SK-N-SH treated with all-trans-retinoic acid at 6 μM for 48 hours (cell line): Measurements from ENCODE around the gene ATG13.

ENCODE experiments used
- ATAC-seq: fragments of 200-7000 bp; cut with Tn5 transposase; 3 replicates; pipeline ENCODE4 v1.9.1; 2020; ENCODE audit warnings: mild to moderate bottlenecking, moderate library complexity
- ARNTL ChIP-seq: fragments of 450-650 bp; formaldehyde crosslinking; IDR thresholded peaks from 2 replicates; pipeline ENCODE4 v1.5.0; 2020; ENCODE audit warnings: low read depth, mild to moderate bottlenecking, moderate library complexity, borderline replicate concordance
- BACH2 ChIP-seq: fragments of 250-450 bp; sonication (Bioruptor Pico); IDR thresholded peaks from 2 replicates; pipeline ENCODE4 v1.9.0; 2021; ENCODE audit warnings: mild to moderate bottlenecking, borderline replicate concordance
- CSDC2 ChIP-seq: fragments of 250-450 bp; sonication (Bioruptor Pico); IDR thresholded peaks from 2 replicates; pipeline ENCODE4 v1.5.0; 2020; ENCODE audit warnings: mild to moderate bottlenecking, moderate library complexity
- ESRRG ChIP-seq: fragments of 250-450 bp; sonication (Bioruptor Pico); IDR thresholded peaks from 2 replicates; pipeline ENCODE4 v1.6.1; 2021; ENCODE audit warnings: mild to moderate bottlenecking
- GLIS3 ChIP-seq: fragments of 250-450 bp; sonication (Bioruptor Pico); IDR thresholded peaks from 2 replicates; pipeline ENCODE4 v1.5.0; 2020; ENCODE audit warnings: mild to moderate bottlenecking, moderate library complexity
- ISL1 ChIP-seq: fragments of 250-450 bp; sonication (Bioruptor Pico); IDR thresholded peaks from 2 replicates; pipeline ENCODE4 v2.1.2; 2022; ENCODE audit warnings: mild to moderate bottlenecking, moderate library complexity
- OSR1 ChIP-seq: fragments of 250-450 bp; sonication (Bioruptor Pico); IDR thresholded peaks from 2 replicates; pipeline ENCODE4 v1.8.0; 2022; ENCODE audit warnings: moderate library complexity, mild to moderate bottlenecking, inconsistent platforms
- PPARA ChIP-seq: fragments of 250-450 bp; sonication (Bioruptor Pico); IDR thresholded peaks from 2 replicates; pipeline ENCODE4 v1.5.0; 2020; ENCODE audit warnings: mild to moderate bottlenecking, borderline replicate concordance
- RARB ChIP-seq: fragments of 250-450 bp; sonication (Bioruptor Pico); IDR thresholded peaks from 2 replicates; pipeline ENCODE4 v1.8.0; 2021; ENCODE audit warnings: mild to moderate bottlenecking, moderate library complexity
- SNAI2 ChIP-seq: fragments of 250-450 bp; sonication (Bioruptor Pico); IDR thresholded peaks from 2 replicates; pipeline ENCODE4 v1.5.0; 2020; ENCODE audit warnings: mild to moderate bottlenecking, moderate library complexity
- TCF4 ChIP-seq: fragments of 250-450 bp; sonication (Bioruptor Pico); IDR thresholded peaks from 2 replicates; pipeline ENCODE4 v1.8.0; 2021; ENCODE audit warnings: mild to moderate bottlenecking, moderate library complexity, borderline replicate concordance
- TOX ChIP-seq: fragments of 250-450 bp; sonication (Bioruptor Pico); IDR thresholded peaks from 2 replicates; pipeline ENCODE4 v1.8.0; 2021; ENCODE audit warnings: mild to moderate bottlenecking, moderate library complexity, borderline replicate concordance
- ZC3H10 ChIP-seq: fragments of 250-450 bp; sonication (Bioruptor Pico); IDR thresholded peaks from 2 replicates; pipeline ENCODE4 v1.5.1; 2021; ENCODE audit warnings: mild to moderate bottlenecking, moderate library complexity
- ZFP3 ChIP-seq: fragments of 250-450 bp; sonication (Bioruptor Pico); IDR thresholded peaks from 2 replicates; pipeline ENCODE4 v1.5.0; 2020; ENCODE audit warnings: mild to moderate bottlenecking, moderate library complexity
- ZFP30 ChIP-seq: fragments of 450-650 bp; formaldehyde crosslinking; IDR thresholded peaks from 2 replicates; pipeline ENCODE4 v1.5.0; 2022; ENCODE audit warnings: mild to moderate bottlenecking, moderate library complexity
- ZNF565 ChIP-seq: fragments of 450-650 bp; formaldehyde crosslinking; conservative IDR thresholded peaks from 2 replicates; pipeline ENCODE4 v1.5.0; 2020; ENCODE audit warnings: low read depth, mild to moderate bottlenecking, moderate library complexity
- ZNF70 ChIP-seq: fragments of 450-650 bp; formaldehyde crosslinking; IDR thresholded peaks from 2 replicates; pipeline ENCODE4 v1.5.0; 2020; ENCODE audit warnings: mild to moderate bottlenecking, moderate library complexity
- ZNF8 ChIP-seq: fragments of 450-650 bp; formaldehyde crosslinking; IDR thresholded peaks from 2 replicates; pipeline ENCODE4 v1.5.0; 2020; ENCODE audit warnings: mild to moderate bottlenecking, moderate library complexity
- TF ChIP-seq, protein P1 (sequence below): fragments of 250-450 bp; sonication (Bioruptor Pico); IDR thresholded peaks from 2 replicates; pipeline ENCODE4 v1.8.0; 2020; ENCODE audit warnings: mild to moderate bottlenecking, moderate library complexity, borderline replicate concordance
- TF ChIP-seq, protein P2 (sequence below): fragments of 250-450 bp; sonication (Bioruptor Pico); IDR thresholded peaks from 2 replicates; pipeline ENCODE4 v1.8.0; 2021; ENCODE audit warnings: low read depth, mild to moderate bottlenecking, moderate library complexity, borderline replicate concordance
- TF ChIP-seq, protein P3 (sequence below): fragments of 250-450 bp; sonication (Bioruptor Pico); IDR thresholded peaks from 2 replicates; pipeline ENCODE4 v1.5.1; 2020; ENCODE audit warnings: low read depth, mild to moderate bottlenecking, moderate library complexity

Gene ATG13

DNA sequence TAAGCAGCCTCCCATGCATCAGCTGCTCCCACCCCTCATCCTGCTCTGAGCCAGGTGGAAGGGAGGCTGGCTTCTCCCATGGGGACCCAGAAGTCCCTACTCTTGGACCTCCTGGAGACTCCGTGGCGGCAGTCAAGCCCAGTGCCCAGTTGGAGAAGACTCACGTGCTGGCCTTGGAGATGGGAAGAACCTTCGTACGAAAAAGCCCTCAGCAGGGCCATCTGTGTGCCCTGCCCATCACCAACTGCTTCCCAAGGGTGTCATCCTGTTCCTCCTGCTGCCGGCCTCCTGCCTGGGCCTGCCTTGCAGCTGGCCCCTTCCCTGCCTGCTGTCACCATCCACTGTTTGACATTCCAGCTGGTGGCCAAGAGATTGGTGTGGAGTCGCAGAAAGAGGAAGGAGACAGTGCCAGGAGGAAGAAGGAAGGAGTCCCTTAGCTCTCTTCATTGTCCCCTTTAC, 55.1 kb downstream of the ATG13 start:
- no peak for ATAC-seq
- TF ChIP-seq ZNF8 (no peak), ZNF565 (CRISPR knock-in tag) (no peak), ARNTL (no peak), ZNF70 (no peak)
- TF ChIP-seq, all 23 proteins: peak for 0

DNA sequence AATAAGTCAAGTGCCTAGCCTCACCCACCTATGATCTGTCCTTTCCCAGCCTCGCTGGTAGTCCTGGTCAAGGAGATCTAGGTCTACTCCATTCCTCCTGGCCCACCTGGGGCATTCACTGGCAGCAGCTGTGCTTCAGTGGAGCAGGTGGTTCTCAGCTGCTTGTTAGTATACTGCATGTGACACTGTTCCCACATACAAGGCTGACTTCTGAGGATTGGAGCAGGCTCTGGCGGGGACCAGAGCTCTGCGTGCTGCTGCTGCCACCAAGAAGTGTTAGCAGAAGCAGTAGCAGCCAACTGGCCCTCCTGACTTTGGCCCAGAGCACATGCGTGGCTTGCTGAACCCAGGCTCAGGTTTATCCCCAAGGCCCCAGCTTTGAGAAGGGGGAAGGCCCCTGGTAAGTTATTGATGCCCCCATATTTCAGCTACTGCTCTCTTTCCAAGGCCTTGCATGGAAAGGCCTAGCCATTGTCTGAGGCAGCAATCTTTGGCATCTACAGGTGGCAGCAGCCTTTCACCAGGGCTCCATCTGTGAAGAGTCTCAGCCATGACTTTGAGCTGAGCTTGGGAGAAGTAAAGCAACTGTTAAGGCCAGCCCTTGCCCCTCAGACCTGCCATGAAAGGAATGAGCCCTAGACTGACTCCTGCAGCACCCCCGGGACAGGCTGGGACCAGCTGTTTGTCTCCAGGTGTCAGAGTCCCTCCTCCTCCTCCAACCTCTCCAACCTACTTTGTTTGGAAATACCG, 56.5 kb downstream of the ATG13 start:
- TF ChIP-seq CSDC2 = no peak
- no peak for TF ChIP-seq SNAI2
- TF ChIP-seq RARB (CRISPR knock-in tag) = no peak
- no peak for TF ChIP-seq TCF4 (CRISPR knock-in tag)
- no peak for TF ChIP-seq BACH2 (CRISPR knock-in tag)
- no peak for TF ChIP-seq OSR1 (CRISPR knock-in tag)
- no peak for TF ChIP-seq ISL1 (CRISPR knock-in tag)
- TF ChIP-seq ZC3H10 = no peak
- TF ChIP-seq, protein P1, sequence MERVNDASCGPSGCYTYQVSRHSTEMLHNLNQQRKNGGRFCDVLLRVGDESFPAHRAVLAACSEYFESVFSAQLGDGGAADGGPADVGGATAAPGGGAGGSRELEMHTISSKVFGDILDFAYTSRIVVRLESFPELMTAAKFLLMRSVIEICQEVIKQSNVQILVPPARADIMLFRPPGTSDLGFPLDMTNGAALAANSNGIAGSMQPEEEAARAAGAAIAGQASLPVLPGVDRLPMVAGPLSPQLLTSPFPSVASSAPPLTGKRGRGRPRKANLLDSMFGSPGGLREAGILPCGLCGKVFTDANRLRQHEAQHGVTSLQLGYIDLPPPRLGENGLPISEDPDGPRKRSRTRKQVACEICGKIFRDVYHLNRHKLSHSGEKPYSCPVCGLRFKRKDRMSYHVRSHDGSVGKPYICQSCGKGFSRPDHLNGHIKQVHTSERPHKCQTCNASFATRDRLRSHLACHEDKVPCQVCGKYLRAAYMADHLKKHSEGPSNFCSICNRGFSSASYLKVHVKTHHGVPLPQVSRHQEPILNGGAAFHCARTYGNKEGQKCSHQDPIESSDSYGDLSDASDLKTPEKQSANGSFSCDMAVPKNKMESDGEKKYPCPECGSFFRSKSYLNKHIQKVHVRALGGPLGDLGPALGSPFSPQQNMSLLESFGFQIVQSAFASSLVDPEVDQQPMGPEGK (CRISPR knock-in tag) = no peak
- no peak for TF ChIP-seq PPARA (CRISPR knock-in tag)
- TF ChIP-seq, protein P2, sequence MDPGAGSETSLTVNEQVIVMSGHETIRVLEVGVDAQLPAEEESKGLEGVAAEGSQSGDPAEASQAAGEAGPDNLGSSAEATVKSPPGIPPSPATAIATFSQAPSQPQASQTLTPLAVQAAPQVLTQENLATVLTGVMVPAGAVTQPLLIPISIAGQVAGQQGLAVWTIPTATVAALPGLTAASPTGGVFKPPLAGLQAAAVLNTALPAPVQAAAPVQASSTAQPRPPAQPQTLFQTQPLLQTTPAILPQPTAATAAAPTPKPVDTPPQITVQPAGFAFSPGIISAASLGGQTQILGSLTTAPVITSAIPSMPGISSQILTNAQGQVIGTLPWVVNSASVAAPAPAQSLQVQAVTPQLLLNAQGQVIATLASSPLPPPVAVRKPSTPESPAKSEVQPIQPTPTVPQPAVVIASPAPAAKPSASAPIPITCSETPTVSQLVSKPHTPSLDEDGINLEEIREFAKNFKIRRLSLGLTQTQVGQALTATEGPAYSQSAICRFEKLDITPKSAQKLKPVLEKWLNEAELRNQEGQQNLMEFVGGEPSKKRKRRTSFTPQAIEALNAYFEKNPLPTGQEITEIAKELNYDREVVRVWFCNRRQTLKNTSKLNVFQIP (CRISPR knock-in tag) = no peak
- no peak for TF ChIP-seq ZNF565 (CRISPR knock-in tag)
- no peak for TF ChIP-seq ZFP3 (CRISPR knock-in tag)
- TF ChIP-seq ARNTL = no peak
- TF ChIP-seq ZNF70 = no peak
- TF ChIP-seq ESRRG = no peak
- ATAC-seq = no peak

DNA sequence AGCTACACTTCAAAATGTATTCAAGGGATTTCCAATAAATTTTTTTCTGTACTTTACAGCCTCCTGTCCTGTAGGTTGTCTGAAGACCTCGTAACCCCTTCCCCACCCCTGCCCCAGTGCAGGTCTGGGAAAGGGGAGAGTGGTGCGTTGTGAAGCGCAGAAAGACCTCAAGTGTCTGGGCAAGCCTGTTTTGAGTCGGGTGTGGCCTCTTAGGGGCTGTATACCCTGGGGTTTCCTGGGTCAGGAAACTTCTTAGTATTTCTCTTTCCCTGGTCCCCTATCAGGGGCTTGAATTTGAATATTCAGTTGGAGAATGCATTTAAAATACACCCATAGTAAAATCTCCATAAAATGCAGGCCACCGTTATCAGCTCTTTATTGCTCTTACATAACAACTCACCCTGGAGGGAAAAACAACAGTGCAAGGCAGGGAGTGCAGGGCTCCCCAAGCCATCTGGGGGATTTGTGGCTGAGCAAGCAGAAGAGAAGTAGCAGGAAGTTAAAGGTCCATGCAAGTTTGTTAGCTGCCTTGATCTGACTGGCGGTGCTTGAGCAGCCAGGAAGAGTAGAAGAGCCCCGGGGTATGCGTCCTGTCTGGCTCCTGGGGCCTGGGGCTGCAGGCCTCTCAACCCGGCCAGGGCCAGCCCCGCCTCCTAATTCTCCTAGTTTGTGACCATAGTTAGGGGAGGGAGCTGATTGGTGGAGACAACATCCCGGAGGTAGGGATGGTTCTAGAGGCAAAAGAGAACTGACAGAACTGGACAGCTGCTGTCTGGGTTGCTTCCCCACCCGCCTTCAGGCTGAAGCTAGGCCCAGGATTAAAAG, 57.3 kb downstream of the ATG13 start:
- TF ChIP-seq BACH2 (CRISPR knock-in tag) = no peak
- TF ChIP-seq, protein P3, sequence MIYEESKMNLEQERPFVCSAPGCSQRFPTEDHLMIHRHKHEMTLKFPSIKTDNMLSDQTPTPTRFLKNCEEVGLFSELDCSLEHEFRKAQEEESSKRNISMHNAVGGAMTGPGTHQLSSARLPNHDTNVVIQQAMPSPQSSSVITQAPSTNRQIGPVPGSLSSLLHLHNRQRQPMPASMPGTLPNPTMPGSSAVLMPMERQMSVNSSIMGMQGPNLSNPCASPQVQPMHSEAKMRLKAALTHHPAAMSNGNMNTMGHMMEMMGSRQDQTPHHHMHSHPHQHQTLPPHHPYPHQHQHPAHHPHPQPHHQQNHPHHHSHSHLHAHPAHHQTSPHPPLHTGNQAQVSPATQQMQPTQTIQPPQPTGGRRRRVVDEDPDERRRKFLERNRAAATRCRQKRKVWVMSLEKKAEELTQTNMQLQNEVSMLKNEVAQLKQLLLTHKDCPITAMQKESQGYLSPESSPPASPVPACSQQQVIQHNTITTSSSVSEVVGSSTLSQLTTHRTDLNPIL (CRISPR knock-in tag) = no peak
- no peak for TF ChIP-seq TOX (CRISPR knock-in tag)
- no peak for TF ChIP-seq ARNTL
- TF ChIP-seq SNAI2 = no peak
- TF ChIP-seq, protein P2 (CRISPR knock-in tag) = no peak
- no peak for TF ChIP-seq ZFP30
- no peak for TF ChIP-seq GLIS3 (CRISPR knock-in tag)
- no peak for TF ChIP-seq ZC3H10
- no peak for TF ChIP-seq ZNF8
- TF ChIP-seq, all 23 proteins: peak for 0
- ATAC-seq = peak; percentile 10

DNA sequence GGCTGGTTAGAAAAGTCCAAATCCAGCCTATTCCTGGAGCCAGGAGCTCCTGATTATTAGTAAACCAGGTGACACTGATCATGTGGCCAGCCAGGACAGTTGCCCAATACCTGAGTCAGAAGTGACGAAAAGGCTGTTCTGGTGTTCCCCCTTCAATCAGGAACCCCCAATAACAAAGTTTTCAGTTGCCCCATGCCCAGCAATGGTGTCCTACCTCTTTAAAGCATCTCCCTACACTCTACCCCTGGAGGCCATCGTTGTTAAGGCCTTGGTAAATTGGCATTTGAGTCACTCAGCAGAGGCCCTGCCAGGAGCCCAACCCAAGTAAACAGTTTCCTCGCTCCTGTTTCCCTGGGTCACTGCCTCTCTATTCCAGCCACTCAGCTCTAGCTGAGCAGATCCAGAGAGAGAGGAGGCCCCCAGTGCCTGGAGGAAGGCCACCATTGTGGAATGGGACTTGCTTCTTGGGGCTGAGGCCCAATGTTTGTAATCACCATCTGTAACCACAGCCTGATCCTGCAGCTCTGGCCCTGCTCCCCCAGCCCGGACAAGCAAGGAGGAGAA, 58.0 kb downstream of the ATG13 start:
- TF ChIP-seq PPARA (CRISPR knock-in tag) (no peak), GLIS3 (CRISPR knock-in tag) (no peak), ZC3H10 (no peak), CSDC2 (no peak), ZFP30 (no peak), ESRRG (no peak), BACH2 (CRISPR knock-in tag) (no peak)
- TF ChIP-seq, protein P2 (CRISPR knock-in tag) = no peak
- ATAC-seq = peak; percentile 53
